Measurements from ENCODE around the gene RFT1.

Gene RFT1

DNA sequence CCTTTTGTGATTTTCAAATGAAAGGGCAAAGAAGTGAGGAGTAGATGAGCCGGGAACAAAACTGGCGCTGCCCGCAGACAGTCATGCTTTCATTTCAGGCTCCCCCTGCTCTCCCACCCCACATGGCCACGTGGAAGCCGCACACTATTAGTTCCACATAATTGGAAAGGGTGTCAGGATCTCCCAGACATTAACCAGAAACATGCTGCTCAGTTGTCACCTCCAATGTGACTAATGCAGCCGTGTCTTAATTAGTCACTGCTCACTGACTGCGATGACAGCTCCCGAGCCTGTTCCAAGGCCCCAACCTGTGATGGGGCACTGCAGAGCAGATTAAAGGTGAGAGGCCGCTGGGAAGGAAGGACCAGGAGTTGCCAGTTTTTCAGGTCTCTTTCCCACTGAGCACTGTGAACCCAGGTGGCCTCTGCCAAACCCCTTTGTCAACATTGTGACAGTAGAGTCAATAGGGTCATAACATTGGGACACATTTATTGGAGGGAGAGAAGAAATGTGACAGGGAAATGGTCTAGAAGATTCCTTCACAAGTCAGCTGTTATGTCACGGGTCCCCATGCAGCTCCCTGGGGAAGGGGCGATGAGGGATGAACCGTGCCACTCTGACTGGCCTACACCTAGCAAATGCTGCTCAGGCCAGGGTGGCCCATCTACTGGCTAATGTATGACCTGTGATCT, 45.8 kb downstream of the RFT1 start:
- no peak for DNase-seq

DNA sequence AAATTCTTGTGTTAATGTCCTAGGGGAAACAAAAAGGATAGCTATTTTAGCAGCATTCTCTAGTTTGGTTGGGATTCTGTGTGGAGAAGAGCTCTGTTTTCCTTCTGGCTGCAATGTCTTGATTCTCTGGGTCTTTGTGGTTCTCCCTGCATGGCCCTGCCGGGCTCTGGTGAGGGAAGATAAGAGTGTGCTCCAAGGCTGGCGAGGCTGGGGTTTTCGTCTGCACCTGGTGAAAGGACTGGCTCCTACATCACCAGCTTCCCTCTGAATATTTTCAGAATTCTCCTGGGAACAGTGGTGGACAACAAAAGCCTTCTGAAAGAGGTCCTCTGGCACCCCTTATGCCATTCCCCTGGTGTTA, 46.3 kb downstream of the RFT1 start:
- no peak for DNase-seq

DNA sequence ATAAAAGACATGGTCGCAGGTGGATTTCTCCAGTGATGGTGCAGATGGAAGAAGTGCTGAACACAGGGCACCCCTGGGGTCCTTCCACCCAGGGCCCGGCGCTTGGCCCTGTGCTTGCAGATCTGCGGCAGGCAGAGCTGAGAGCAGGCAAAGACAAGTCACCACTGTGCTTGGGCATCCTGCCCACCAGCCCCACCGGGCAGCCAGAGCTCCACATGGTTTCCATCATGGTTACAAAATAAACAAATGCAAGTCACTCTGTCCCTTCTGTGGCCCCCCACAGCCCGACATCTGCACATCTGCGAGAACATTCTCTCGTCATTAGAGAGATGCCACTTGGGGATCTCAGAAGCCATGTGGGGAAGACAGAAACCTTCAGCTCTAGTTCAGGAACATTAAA, 46.7 kb downstream of the RFT1 start:
- no peak for DNase-seq

DNA sequence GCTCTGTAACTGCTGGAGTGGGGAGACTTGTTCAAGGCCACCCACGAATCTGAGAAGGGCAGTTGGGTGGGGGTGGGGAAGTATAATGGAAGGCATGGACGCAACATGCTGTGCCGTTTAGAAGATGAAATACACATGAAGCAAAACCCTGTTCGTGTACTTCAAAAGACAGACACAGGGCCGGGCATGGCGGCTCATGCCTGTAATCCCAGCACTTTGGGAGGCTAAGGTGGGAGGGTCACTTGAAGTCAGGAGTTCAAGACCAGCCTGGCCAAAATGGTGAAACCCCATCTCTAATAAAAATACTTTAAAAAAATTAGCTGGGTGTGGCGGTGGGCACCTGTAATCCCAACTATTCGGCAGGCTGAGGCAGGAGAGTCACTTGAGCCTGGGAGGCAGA, 47.5 kb downstream of the RFT1 start:
- no peak for DNase-seq

DNA sequence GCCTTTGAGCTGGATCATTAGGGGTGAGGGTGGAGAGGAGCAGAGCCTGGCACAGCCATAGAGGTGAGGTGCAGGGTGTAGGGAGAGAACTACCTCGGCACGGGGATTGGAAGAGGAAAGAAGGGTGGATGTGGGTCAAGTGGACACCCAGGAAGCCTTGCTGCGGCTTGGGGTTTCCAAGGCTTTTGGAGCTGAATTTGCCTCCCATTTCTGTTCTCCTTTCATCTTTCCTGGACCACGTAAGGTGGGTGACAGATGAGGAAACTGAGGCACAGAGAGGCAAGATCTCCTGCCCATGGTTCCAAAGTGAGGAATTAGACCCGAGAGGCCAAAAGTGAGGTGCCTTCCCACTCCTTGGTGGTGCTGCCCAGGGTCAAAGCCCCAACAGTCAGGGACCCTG, 48.9 kb downstream of the RFT1 start:
- no peak for DNase-seq

DNA sequence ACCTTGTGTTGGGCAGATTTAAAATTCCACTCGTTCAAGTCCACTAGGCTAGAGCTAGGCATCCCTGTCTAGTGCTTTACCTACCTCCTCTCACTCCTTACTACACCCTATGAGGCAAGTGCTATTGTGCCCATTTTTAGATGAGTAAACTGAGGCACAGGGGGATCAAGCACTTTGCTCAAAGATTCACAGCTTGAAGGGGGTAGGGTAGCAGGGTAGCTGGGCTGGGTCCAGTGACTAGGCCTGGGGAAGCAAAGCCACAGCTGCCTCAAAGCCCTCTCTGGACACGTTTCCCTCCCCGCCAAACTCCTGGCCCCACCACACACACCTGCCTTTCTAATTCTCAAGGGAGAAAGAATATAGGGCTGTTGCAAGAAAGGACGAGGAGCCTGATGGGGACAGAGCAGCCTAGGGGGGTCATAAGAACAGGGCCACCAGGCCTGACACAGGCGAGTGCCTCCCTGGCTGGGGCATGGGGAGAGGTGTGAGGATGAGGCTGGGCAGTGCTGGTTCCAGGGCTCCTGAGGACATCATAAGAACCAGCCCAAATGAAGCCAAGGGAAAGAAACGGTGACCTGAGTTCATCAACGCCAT, 49.5 kb downstream of the RFT1 start:
- no peak for DNase-seq

DNA sequence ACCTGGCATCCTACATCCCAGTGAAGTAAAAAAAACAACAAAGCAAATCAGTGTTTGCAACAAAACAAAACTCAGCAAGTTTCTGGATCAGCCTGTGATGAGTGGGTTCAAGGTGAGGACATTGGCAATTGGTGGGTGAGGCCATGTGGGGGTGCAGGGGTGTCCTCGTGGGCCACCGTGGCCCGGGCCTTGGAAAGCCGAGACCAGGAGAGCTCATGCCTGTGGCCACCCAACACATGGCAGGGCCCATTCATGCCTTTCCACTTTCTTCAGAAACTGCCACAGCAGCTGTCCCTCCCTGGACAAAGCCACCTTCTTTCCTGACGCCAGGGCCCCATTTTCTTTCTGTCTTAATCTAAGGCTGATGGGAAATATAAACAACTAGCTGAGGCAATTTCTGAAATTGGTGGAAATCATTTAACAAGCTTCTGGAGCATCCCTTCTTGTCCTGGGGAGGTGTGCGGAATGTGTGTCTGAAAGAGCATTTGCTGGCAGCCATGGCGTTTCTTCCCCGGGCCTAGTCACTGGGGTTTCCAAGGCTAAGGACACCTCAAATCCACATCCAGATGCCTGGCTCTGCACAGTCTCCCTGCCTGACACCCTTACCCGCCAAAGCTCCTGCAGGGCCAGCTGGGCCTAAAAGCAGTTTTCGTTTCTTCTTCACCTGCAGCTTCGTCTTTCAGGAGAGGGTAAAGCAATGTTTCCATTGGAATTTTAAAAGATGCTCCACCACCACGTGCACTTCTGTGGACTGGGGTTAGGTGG, 50.3 kb downstream of the RFT1 start:
- DNase-seq, result no peak

DNA sequence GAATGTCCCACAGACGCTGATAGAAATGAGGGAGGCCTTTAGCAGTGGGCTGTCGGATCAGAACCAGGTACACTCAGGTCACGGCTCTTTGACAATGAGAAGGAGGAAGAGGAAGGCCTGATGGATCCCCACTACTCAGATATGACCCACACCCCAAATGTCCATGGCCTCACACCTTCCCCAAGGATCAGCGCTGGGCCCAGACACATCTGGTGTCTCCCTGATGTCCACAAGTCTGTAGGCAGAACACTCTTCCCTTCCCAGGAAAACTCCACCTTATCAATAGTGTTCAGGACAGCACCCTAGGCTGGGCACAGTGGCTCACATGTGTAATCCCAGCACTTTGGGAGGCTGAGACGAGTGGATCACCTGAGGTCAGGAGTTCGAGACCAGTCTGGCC, 51.1 kb downstream of the RFT1 start:
- no peak for DNase-seq

DNA sequence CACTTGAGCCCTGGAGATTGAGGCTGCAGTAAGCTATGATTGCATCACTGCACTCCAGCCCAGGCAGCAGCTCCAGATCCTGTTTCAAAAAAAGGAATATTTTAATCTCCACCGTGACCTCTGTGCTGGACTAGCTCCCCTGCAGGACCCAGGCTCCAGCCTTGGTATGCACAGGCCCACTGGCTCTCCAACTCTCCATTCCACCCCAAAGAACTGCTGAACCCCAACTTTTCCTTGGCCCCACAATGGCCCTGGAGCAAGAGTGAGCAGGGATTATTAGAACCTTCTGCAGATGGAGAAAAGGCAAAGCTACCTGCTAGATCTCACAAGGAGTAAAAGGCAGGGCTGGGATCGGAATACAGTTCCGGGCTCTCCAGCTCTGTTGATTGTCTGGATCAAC, 51.6 kb downstream of the RFT1 start:
- no peak for DNase-seq

DNA sequence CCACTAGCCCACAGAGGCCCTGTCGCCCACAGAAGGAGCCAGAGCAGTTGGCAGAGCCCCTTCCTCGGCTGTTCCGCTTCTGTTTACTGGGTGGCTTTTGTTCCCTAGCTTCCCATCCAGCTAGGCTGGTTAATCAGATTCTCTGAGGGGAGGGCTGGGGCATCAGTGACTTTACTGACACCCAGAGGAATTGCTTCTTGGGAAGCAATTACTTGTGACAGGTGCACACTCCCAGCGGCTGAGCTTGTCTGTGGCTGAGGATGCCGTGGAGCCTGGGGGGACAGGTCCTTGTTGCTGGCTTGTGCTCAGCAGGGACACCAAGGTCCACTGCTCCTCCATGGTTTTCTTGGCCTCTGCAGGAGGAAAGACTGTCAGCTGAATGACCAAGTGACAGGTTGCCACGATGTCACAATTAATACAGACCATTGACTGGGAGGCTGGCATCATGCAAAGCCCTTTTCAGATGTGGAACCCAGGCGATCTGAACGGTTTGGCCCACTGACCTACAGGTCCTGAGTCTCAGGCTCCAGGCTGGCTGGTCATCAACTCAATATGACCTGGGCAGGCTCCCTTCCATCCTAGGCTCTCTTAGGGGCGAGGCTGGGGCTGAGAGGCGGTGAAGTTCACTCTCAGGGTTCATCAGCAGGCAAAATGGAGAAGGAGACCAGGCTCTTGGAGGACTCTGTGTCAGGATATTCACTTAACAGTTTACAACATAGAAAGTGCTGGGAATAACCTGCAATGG, 52.6 kb downstream of the RFT1 start:
- DNase-seq, result no peak

DNA sequence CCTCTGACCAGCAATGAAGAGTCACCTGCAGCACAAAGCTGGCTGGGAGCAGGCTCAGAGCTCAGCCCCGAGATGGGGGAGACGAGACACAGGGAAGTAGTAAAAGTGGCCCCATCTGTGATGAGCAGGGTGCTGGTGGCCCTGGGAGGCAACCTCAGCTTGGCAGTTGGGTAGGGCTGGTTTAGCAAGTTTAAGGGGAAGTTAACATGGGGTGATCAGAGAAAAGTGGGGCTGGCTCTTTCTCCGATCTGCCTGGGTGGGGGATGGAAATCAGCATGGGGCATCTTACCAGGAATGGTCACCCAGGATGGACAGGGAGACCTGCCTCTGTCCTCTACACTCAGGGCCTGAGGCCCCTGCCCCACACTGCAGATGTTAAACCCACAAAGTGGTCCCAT, 54.5 kb downstream of the RFT1 start:
- no peak for DNase-seq

DNA sequence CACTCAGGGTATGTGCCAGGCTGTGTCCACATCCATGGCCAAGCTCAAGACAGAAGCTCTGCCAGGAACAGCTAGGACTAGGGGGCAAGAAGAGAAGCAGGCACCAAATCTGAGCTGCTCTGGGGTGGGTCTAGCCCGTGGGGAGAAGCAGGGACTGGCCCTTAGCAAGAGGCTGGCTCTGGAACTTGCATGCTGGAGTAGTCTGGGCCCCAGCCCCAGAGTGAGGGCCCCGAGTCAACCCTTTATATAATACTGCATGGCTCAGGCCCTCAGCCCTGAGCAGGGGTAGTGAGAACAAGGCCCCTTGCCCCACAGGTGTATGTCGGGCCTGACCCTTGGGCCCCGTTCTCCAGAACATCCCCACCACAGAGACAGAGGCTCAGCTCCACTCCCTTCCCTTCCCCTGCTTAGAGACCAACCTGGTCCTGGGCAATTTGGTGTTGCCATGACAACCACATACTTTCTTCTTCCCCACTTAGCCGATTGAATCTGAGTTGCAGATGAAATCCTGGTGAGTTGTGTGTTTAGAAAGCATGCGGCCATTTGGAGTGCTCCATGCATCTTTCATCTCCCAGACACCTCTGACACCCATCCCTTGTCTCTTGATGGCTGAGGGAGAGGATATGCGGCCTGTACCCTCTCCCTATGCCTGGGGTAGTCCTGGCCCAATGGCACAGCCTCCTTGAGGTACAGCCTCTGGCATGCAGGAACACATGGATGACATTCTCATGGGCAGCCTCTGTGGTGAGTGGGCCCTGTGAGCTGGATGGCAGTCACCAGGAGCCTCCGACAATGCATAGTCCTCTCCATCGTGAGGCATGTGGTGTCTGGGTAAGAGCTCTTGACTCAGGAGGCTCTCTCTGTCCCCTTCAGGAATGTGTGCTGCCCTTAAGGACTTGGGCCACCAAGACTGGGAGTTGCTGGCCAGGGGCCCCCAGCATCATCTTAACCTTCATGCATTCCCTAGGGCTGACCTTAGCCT, 55.2 kb downstream of the RFT1 start:
- DNase-seq, result no peak

DNA sequence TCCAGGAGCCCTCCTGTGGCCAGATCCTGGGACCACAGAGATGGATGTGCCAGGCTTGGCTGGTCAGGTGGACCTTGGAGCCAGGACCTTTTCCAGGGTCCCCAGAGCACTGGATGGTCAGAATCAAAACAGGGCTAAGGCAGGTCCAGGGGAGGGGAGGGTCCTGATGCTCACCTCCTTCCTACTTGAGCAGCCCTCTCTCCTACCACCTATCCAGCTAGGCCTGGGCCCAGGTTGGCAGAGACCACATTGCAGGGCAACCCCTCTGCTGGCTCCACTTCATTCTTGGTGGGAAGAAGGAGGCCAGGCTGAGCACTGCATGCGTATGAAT, 55.9 kb downstream of the RFT1 start:
- DNase-seq, result no peak

DNA sequence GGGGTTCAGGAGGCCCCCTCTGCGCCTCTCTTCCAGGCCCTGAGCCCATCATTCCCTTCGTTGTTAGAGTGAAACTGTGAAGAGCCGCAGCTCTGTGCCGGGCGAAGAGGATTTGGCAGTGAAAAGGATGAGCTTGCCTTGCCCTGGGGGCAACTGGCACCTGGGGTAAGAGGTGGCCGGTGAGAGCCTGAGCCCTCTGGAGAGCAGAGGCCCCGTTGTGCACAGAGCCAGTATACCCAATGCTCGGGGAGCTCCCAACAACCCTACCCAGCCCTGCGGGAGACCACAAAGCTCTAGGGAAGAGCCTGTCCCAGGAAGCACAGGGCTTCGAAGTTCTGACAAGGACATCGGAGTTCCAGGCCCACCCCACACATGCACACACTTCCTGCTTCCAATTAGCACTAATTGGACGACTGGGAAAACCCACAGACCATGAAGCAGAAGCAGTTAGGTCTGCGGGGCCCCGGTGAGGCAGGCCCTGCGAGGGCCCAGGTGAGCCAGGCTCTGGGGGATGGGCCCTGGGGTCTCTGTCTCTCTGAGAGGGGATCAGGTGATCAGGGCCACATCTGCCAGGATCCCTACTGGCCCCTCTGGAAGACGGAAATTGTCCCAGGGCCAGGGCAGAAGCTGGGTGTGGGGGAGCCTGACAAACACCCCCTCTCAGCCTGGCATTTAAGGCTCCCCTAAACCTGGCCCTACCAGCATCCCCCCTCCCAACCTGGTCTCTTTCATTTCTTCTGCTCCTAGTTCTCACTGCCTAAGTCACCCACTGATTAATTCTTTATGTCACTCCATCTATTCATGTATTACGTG, 56.5 kb downstream of the RFT1 start:
- DNase-seq, result no peak

DNA sequence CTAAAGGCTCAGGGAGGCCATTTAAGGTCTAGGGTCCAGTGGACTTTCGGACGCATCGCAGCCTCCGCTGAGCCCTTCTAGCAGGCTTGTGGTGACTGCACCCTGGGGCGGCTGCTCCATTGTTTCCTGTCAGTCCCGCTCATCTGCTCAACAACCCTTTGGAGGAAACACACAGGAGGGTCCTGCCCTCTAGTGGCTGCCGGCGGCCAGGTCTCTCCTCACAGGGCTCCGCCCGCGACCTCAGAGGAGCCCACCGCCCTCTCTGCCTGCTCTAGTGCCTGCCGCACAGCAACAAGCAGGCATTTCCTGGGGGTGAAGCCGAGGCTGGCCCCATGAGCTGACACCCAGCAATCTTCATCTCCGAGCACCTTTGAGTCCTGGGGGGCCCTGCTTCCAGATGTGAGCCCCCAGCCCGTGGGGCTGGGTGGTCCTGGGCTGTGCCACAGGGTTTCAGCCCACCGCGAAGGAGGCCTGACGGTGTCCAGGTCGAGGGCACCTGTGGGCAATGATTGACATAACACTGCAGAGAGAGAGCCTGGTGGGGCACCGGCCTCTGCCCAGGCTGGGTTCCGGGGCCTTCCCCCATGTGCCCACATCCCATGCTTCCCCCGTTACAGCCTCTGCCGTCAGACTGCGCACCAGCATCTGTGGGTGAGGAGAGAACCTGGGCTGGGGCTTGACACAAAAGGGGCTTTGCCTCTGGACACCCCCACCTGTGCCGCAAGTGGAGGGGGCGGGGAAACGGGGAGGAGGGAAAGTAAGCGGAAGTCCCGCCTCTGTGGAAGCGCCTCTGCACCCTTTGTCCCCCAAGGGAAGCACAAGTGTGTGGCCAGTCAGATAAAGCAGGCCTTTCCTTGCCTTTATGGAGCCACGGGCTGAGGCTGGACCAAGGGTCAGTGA, 57.3 kb downstream of the RFT1 start:
- DNase-seq, result peak; percentile 70 to 90 (median 78)

DNA sequence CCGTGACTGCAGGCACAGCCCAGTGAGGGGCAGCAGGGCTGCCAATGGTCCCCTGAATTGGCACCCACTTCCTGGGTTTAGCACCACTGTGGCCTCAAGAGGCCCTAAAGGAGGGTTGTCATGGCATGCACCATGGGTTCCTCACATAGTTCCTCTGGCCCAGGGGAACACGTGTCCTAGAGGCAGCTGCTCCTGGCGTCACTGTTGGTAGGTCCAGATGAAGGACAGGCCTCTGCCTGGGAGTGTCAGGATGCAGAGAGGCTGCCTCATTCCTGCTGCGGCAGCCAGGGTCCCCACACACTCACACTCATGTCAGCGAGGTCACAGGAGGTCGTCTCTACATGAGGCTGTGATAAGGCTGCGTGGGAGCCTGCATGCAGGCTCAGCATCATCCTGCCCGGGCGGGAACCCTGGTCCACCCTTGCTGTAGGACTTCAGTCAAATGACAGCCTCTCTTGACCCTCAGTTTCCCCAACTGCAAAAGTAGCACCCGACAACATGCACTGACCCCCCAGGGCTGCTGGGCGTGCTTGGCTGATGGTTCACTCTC, 58.3 kb downstream of the RFT1 start:
- DNase-seq, result no peak

DNA sequence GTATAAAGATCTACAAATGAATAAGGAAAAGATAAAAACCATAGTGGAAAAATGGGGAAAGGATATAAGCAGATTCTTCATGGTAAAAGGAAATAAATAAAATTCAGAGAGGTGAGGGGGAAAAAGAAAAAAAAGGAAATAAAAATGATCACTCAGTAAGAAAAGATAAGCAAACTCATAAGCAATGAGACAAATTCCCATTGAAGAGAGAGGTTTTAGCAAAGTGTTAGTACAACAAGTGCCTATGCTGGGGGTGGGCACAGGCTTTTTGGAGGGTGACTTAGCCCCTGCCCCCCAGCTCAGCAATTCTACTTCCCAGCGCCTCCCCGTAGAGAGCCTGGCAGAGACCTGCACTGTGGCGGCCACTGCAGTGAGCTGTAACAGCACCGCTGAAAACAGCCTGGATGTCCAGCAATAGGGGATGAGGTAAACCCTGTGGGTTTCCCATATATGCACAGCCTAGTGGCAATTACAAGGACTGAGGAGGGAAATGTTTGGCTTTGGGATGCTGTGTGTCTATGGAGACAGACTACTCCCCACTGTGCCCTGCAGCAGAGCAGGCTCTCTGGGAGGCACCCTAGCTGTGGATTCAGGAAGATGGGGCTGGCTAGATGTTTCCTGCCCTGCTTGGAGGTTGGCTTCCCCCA, 60.7 kb downstream of the RFT1 start:
- DNase-seq, result no peak

DNA sequence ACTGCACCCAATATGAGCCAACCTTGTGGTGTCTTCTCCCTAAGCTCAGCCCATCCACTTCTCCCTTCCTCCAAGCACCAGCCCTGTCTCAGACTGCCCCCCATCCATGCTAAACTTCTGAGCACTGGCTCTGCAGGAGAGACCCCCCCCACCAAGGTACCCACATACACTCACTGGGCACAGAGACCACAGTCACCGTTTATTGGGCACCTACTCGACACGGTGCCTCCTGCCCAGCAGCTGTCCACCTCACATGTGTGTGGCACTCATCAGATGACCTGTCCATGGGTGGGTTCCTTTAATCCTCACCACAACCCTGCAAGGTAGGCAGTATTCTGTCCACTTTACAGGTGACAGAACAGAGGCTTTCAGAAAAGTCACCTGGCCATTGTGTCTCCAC, 62.1 kb downstream of the RFT1 start:
- no peak for DNase-seq

DNA sequence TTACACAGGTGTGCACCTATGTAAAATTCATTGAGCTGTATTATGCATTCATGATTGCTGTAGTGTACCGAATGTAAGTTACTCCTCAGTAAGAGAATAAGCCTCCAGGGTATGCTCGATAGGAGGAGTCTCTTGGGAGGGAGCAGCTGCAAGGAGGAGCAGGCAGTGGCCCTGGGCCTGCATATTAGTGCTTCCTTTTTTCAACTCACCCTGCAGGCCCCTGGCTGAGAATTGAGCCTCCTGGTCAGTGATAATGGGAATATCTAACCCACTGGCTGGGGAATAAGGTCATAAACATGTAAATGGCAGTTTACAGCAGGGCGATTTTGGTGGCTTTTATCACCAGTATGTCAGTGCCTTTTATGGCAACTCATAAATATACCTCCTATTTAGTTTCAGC, 62.7 kb downstream of the RFT1 start:
- no peak for DNase-seq

Data from T-helper 2 cell (primary cell).